GM23338 (cell line): ENCODE data around the gene IDE. TPM values are rescaled to one million over a fixed set of nuclear protein-coding genes. Genes with fewer than 3 reads are reported as not detected.

Experiments
- ATAC-seq: fragments of 200-7000 bp; cut with Tn5 transposase; 3 replicates; pipeline ENCODE4 v1.9.1; 2020
- DNase-seq: peaks from one replicate; pipeline ENCODE4 v3.0.0-alpha.2; 2015; ENCODE audit warnings: low spot score
- H2AFZ ChIP-seq: fragments of 200-600 bp; sonication (generic); 2 replicates; pipeline ENCODE4 v1.8.0; 2016; ENCODE audit warnings: antibody characterized with exemption, mild to moderate bottlenecking, moderate library complexity
- H3F3A ChIP-seq: fragments of 200-600 bp; sonication (generic); replicated peaks from 2 replicates; pipeline ENCODE4 v1.8.0; 2017; ENCODE audit warnings: antibody characterized with exemption, mixed run types, low read depth
- H3K27ac ChIP-seq: fragments of 200-600 bp; sonication (generic); 2 replicates; pipeline ENCODE4 v1.6.1; 2016; ENCODE audit warnings: low read depth
- H3K27me3 ChIP-seq: fragments of 200-600 bp; sonication (generic); 2 replicates; pipeline ENCODE4 v1.8.0; 2016; ENCODE audit warnings: mild to moderate bottlenecking, mixed run types, moderate library complexity; ENCODE audit not compliant: insufficient read depth
- H3K36me3 ChIP-seq: fragments of 200-600 bp; sonication (generic); 2 replicates; pipeline ENCODE4 v1.8.0; 2016; ENCODE audit warnings: mild to moderate bottlenecking; ENCODE audit not compliant: insufficient read depth
- H3K4me1 ChIP-seq: fragments of 200-600 bp; sonication (generic); 2 replicates; pipeline ENCODE4 v1.8.0; 2016; ENCODE audit warnings: mild to moderate bottlenecking, moderate library complexity; ENCODE audit not compliant: insufficient read depth
- H3K4me2 ChIP-seq: fragments of 200-600 bp; sonication (generic); 2 replicates; pipeline ENCODE4 v1.7.1; 2017; ENCODE audit warnings: mixed run types
- H3K4me3 ChIP-seq: fragments of 200-600 bp; sonication (generic); 2 replicates; pipeline ENCODE4 v1.6.1; 2016; ENCODE audit warnings: mixed run types
- H3K79me2 ChIP-seq: fragments of 200-600 bp; sonication (generic); replicated peaks from 2 replicates; pipeline ENCODE4 v1.8.0; 2017; ENCODE audit warnings: mild to moderate bottlenecking; ENCODE audit not compliant: insufficient read depth
- H3K9me2 ChIP-seq: fragments of 200-600 bp; sonication (generic); 2 replicates; pipeline ENCODE4 v1.8.0; 2017; ENCODE audit not compliant: insufficient read depth
- H4K20me1 ChIP-seq: fragments of 200-600 bp; sonication (generic); replicated peaks from 2 replicates; pipeline ENCODE4 v1.8.0; 2017; ENCODE audit warnings: mild to moderate bottlenecking; ENCODE audit not compliant: insufficient read depth
- H3K27ac Mint-ChIP-seq: 2 replicates; pipeline ENCODE4 v1.8.0; 2020; ENCODE audit warnings: inconsistent platforms, mild to moderate bottlenecking, moderate library complexity, mixed read lengths
- H3K27me3 Mint-ChIP-seq: 3 replicates; pipeline ENCODE4 v1.8.0; 2022; ENCODE audit warnings: low read depth, mild to moderate bottlenecking, moderate library complexity, mixed read lengths, inconsistent platforms; ENCODE audit not compliant: insufficient read depth, poor library complexity
- H3K36me3 Mint-ChIP-seq: 3 replicates; pipeline ENCODE4 v1.8.0; 2021; ENCODE audit warnings: low read depth, mild to moderate bottlenecking, inconsistent platforms, moderate library complexity, mixed read lengths
- H3K4me1 Mint-ChIP-seq: 3 replicates; pipeline ENCODE4 v1.8.0; 2020; ENCODE audit warnings: mild to moderate bottlenecking, inconsistent platforms, mixed read lengths
- H3K4me3 Mint-ChIP-seq: 3 replicates; pipeline ENCODE4 v1.8.0; 2021; ENCODE audit warnings: moderate library complexity, mild to moderate bottlenecking, inconsistent platforms, mixed read lengths
- H3K9me3 Mint-ChIP-seq: 3 replicates; pipeline ENCODE4 v1.8.0; 2020; ENCODE audit warnings: moderate library complexity, mild to moderate bottlenecking, inconsistent platforms, mixed read lengths
- CREB1 ChIP-seq: fragments of 250-450 bp; sonication (Bioruptor Pico); IDR thresholded peaks from 2 replicates; pipeline ENCODE4 v1.5.0; 2020; ENCODE audit warnings: low read depth, mild to moderate bottlenecking, moderate library complexity
- CTCF ChIP-seq, 2 experiments: fragments of 200-600 bp in 1 of 2; sonication (generic) in 1 of 2; conservative IDR thresholded peaks; 2 replicates each; pipeline versions ENCODE4 v1.5.1 to v1.6.1; 2016 to 2017; ENCODE audit warnings: antibody characterized with exemption in 2 of 2, low read depth in 2 of 2, mild to moderate bottlenecking in 2 of 2, moderate library complexity in 1 of 2
- ETS1 ChIP-seq: IDR thresholded peaks from 2 replicates; pipeline ENCODE4 v1.6.1; 2016; ENCODE audit warnings: antibody characterized with exemption
- EZH2 ChIP-seq: fragments of 200-600 bp; sonication (generic); IDR thresholded peaks from one replicate; pipeline ENCODE4 v1.8.0; 2017; ENCODE audit warnings: antibody characterized with exemption, mild to moderate bottlenecking, low read depth; ENCODE audit not compliant: unreplicated experiment
- JUNB ChIP-seq: IDR thresholded peaks from one replicate; pipeline ENCODE4 v1.6.1; 2016; ENCODE audit warnings: antibody characterized with exemption; ENCODE audit not compliant: unreplicated experiment
- NANOG ChIP-seq: IDR thresholded peaks from 2 replicates; pipeline ENCODE4 v1.6.1; 2016; ENCODE audit warnings: antibody characterized with exemption, borderline replicate concordance
- POLR2AphosphoS5 ChIP-seq: IDR thresholded peaks from 2 replicates; pipeline ENCODE4 v1.6.1; 2016; ENCODE audit warnings: antibody characterized with exemption, low read depth
- REST ChIP-seq: IDR thresholded peaks from one replicate; pipeline ENCODE4 v1.6.1; 2018; ENCODE audit warnings: antibody characterized with exemption; ENCODE audit not compliant: unreplicated experiment
- ZNF114 ChIP-seq: fragments of 250-450 bp; sonication (Bioruptor Pico); IDR thresholded peaks from 2 replicates; pipeline ENCODE4 v1.5.0; 2020; ENCODE audit warnings: mild to moderate bottlenecking, moderate library complexity
- polyA plus RNA-seq: library from polyadenylated mRNA; unstranded; fragments of >200 nt; fragmentation: Nextera tagmentation; extraction: Ambion mirVana; gene quantifications from 2 replicates; pipeline ENCODE4 v1.2.1, GENCODE V29; 2016
- total RNA-seq: library from RNA; depleted of rRNA; stranded (reverse); fragments of >200 nt; shearing (Covaris generic); gene quantifications from 2 replicates; pipeline ENCODE4 v1.2.3, GENCODE V29; 2014

IDE gene
- total and polyA plus RNA-seq, 2 experiments from 2014 or later: 12.9 to 36.3 TPM

- Histone ChIP-seq H3K79me2 (peaks cover 77% of the 10 kb centered on the region), H3K4me1 (no peaks in the 10 kb centered on the region), H3K9me2 (no peaks in the 10 kb centered on the region), H3K27me3 (no peaks in the 10 kb centered on the region), H3K4me2 (no peak overlapping the region), H3K36me3 (peaks cover 20% of the 10 kb centered on the region), H4K20me1 (peaks cover 28% of the 10 kb centered on the region), H3K27ac (no peak overlapping the region), H3K4me3 (no peak overlapping the region), H3F3A (no peaks in the 10 kb centered on the region), H2AFZ (no peak overlapping the region)
- Mint-ChIP-seq H3K4me3 (no peak overlapping the region), H3K9me3 (no peaks in the 10 kb centered on the region; the same call in 2 of the 3 replicates), H3K27me3 (no peaks in the 10 kb centered on the region), H3K27ac (no peak overlapping the region), H3K4me1 (peaks cover 8% of the 10 kb centered on the region; the same call in 2 of the 3 replicates), H3K36me3 (peaks cover 37% of the 10 kb centered on the region)
- ATAC-seq (no peak), DNase-seq (no peak)
- TF ChIP-seq NANOG: no peak
- TF ChIP-seq REST: no peak
- no peak for TF ChIP-seq CREB1 (CRISPR knock-in tag)
- no peak for TF ChIP-seq EZH2
- TF ChIP-seq JUNB: no peak
- no peak for TF ChIP-seq POLR2AphosphoS5
- TF ChIP-seq CTCF (conservative IDR thresholded peaks at IDR 0.05; ENCODE audit: low read depth in 2 of 2): no peak
Observed at GRCh38 chr10:92604841-92605240, 30.9 kb upstream of the IDE start.

GRCh38 chr10:92598321-92598720 is 24.4 kb upstream of the IDE start:
- H3K4me1 ChIP-seq: peaks cover 12% of the 10 kb centered on the region
- Mint-ChIP-seq H3K4me3 (no peak overlapping the region), H3K27ac (no peak overlapping the region), H3K27me3 (no peaks in the 10 kb centered on the region), H3K36me3 (peaks cover 6% of the 10 kb centered on the region; the same call in 1 of the 3 replicates), H3K4me1 (peaks cover 29% of the 10 kb centered on the region), H3K9me3 (no peaks in the 10 kb centered on the region; the same call in 2 of the 3 replicates)
- DNase-seq: no peak
- no peaks in the 10 kb centered on the region for H3K27me3 ChIP-seq
- no peaks in the 10 kb centered on the region for H3K36me3 ChIP-seq
- no peak overlapping the region for H3K4me2 ChIP-seq
- peaks cover 44% of the 10 kb centered on the region for H4K20me1 ChIP-seq
- no peak overlapping the region for H3K4me3 ChIP-seq
- H3F3A ChIP-seq: no peaks in the 10 kb centered on the region
- no peaks in the 10 kb centered on the region for H3K9me2 ChIP-seq
- no peak overlapping the region for H2AFZ ChIP-seq
- ATAC-seq: no peak
- H3K27ac ChIP-seq: no peak overlapping the region
- H3K79me2 ChIP-seq: peaks cover 100% of the 10 kb centered on the region
- no peak for TF ChIP-seq NANOG
- TF ChIP-seq REST: no peak
- no peak for TF ChIP-seq JUNB
- TF ChIP-seq ETS1: no peak
- no peak for TF ChIP-seq ZNF114 (CRISPR knock-in tag)
